SK-N-SH (cell line): ENCODE data around the gene TLCD4. TPM values are rescaled to one million over a fixed set of nuclear protein-coding genes. Genes with fewer than 3 reads are reported as not detected.

Experiments
- CTCF ChIA-PET: fragments of 300-600, 350-600 bp; formaldehyde crosslinking; extraction: SDS; loops from one replicate; lab custom pipeline; 2021; lab: Yijun Ruan, JAX
- POLR2A ChIA-PET: fragments of 350-600 bp; sonication (Branson Sonifier 250); formaldehyde crosslinking; extraction: SDS; loops from one replicate; lab custom pipeline; 2020; ENCODE audit warnings: antibody characterized with exemption, inconsistent platforms; lab: Yijun Ruan, JAX
- DNase-seq: peaks from one replicate; pipeline ENCODE4 v3.0.0; 2012
- H2AFZ ChIP-seq: fragments of 200-600 bp; sonication (generic); 2 replicates; pipeline ENCODE4 v1.8.1; 2016; ENCODE audit warnings: antibody characterized with exemption, mild to moderate bottlenecking, low read depth
- H3F3A ChIP-seq: fragments of 200-600 bp; sonication (generic); replicated peaks from 2 replicates; pipeline ENCODE3; 2016; ENCODE audit warnings: antibody characterized with exemption, mild to moderate bottlenecking; ENCODE audit not compliant: insufficient read depth
- H3K27ac ChIP-seq, 2 experiments: fragments of 200-500 bp in 1 of 2; fragments of 200-600 bp in 1 of 2; sonication (Bioruptor generic) in 1 of 2; sonication (generic), shearing (Covaris generic) in 1 of 2; 2 replicates each; pipeline versions ENCODE4 v1.5.1 to v1.6.1; 2014 to 2016; ENCODE audit warnings: low read depth in 2 of 2, inconsistent platforms in 1 of 2, low read length in 1 of 2, mild to moderate bottlenecking in 1 of 2, mixed read lengths in 1 of 2
- H3K27me3 ChIP-seq: fragments of 200-600 bp; sonication (generic), shearing (Covaris generic); 2 replicates; pipeline ENCODE4 v1.6.1; 2016; ENCODE audit warnings: mixed run types; ENCODE audit not compliant: insufficient read depth
- H3K36me3 ChIP-seq, 2 experiments: fragments of 200-500 bp in 1 of 2; fragments of 200-600 bp in 1 of 2; sonication (Bioruptor generic) in 1 of 2; sonication (generic) in 1 of 2; replicated peaks in 1 of 2; 2 replicates each; pipeline versions ENCODE3 to v1.5.1; 2014 to 2016; ENCODE audit warnings: low read length in 1 of 2, mild to moderate bottlenecking in 1 of 2; ENCODE audit not compliant: insufficient read depth in 2 of 2, control insufficient read depth in 1 of 2
- H3K4me1 ChIP-seq, 2 experiments: fragments of 200-500 bp in 1 of 2; fragments of 200-600 bp in 1 of 2; sonication (Bioruptor generic) in 1 of 2; sonication (generic), shearing (Covaris generic) in 1 of 2; 2 replicates each; pipeline versions ENCODE4 v1.5.1 to v1.6.1; 2014 to 2016; ENCODE audit warnings: low read depth in 1 of 2, low read length in 1 of 2, mixed run types in 1 of 2; ENCODE audit not compliant: insufficient read depth in 2 of 2, control insufficient read depth in 1 of 2
- H3K4me2 ChIP-seq: fragments of 200-600 bp; sonication (generic), shearing (Covaris generic); 2 replicates; pipeline ENCODE4 v1.6.1; 2017; ENCODE audit warnings: mixed run types
- H3K4me3 ChIP-seq, 2 experiments: fragments of 200-500 bp in 1 of 2; fragments of 200-600 bp in 1 of 2; sonication (Bioruptor generic) in 1 of 2; sonication (generic), shearing (Covaris generic) in 1 of 2; 2 replicates each; pipeline versions ENCODE4 v1.5.1 to v1.8.1; 2014 to 2016; ENCODE audit warnings: low read depth in 2 of 2, inconsistent platforms in 1 of 2, low read length in 1 of 2, mild to moderate bottlenecking in 1 of 2, mixed read lengths in 1 of 2, moderate library complexity in 1 of 2
- H3K79me2 ChIP-seq: fragments of 200-600 bp; sonication (generic); 2 replicates; pipeline ENCODE4 v1.8.1; 2017; ENCODE audit warnings: mild to moderate bottlenecking; ENCODE audit not compliant: insufficient read depth
- H3K9ac ChIP-seq: fragments of 200-600 bp; sonication (generic); 2 replicates; pipeline ENCODE4 v1.6.1; 2017; ENCODE audit warnings: mixed run types
- H3K9me2 ChIP-seq: fragments of 200-600 bp; sonication (generic); 2 replicates; pipeline ENCODE4 v1.6.1; 2017; ENCODE audit warnings: mixed run types
- H3K9me3 ChIP-seq: fragments of 200-600 bp; sonication (generic); 2 replicates; pipeline ENCODE4 v1.6.1; 2017; ENCODE audit warnings: mixed run types, mild to moderate bottlenecking, moderate library complexity
- H4K20me1 ChIP-seq: fragments of 200-600 bp; sonication (generic); 2 replicates; pipeline ENCODE4 v1.6.1; 2017; ENCODE audit warnings: mild to moderate bottlenecking, mixed run types; ENCODE audit not compliant: insufficient read depth
- CHD2 ChIP-seq: fragments of 150-350 bp; IDR thresholded peaks from 2 replicates; pipeline ENCODE4 v1.6.1; 2018; ENCODE audit warnings: low read length; ENCODE audit not compliant: partially characterized antibody
- EP300 ChIP-seq, 2 experiments: IDR thresholded peaks; 2 replicates each; pipeline versions ENCODE4 v1.4.0 to v1.6.1; 2012; ENCODE audit warnings: borderline replicate concordance in 1 of 2, low read depth in 1 of 2, low read length in 1 of 2
- EZH2phosphoT487 ChIP-seq: fragments of 200-600 bp; sonication (generic); IDR thresholded peaks from 2 replicates; pipeline ENCODE4 v1.6.1; 2017; ENCODE audit warnings: low read depth, mixed run types, mild to moderate bottlenecking, antibody characterized with exemption, moderate library complexity, borderline replicate concordance
- FOXM1 ChIP-seq: IDR thresholded peaks from 2 replicates; pipeline ENCODE4 v1.4.0; 2012; ENCODE audit warnings: low read depth, mild to moderate bottlenecking
- GABPA ChIP-seq: IDR thresholded peaks from 2 replicates; pipeline ENCODE4 v1.4.0; 2012; ENCODE audit warnings: low read depth, mild to moderate bottlenecking
- GATA2 ChIP-seq: sonication (generic); formaldehyde crosslinking; IDR thresholded peaks from 2 replicates; pipeline ENCODE4 v1.5.0; 2020; ENCODE audit warnings: mild to moderate bottlenecking, missing genetic modification reagents
- IRF3 ChIP-seq: fragments of 150-350 bp; IDR thresholded peaks from 2 replicates; pipeline ENCODE4 v1.6.1; 2016; ENCODE audit warnings: mild to moderate bottlenecking, low read depth, low read length
- JUND ChIP-seq: IDR thresholded peaks from 2 replicates; pipeline ENCODE4 v1.4.0; 2012
- MEF2A ChIP-seq: IDR thresholded peaks from 2 replicates; pipeline ENCODE4 v1.4.0; 2012; ENCODE audit warnings: low read depth, borderline replicate concordance
- MXI1 ChIP-seq: IDR thresholded peaks from 2 replicates; pipeline ENCODE4 v1.6.1; 2012; ENCODE audit warnings: mild to moderate bottlenecking, low read depth, low read length, improper control_type of control experiment
- NFIC ChIP-seq: IDR thresholded peaks from 2 replicates; pipeline ENCODE4 v1.4.0; 2012; ENCODE audit warnings: borderline replicate concordance
- NRF1 ChIP-seq: IDR thresholded peaks from 2 replicates; pipeline ENCODE4 v1.6.1; 2012; ENCODE audit warnings: low read depth, mild to moderate bottlenecking, low read length
- RCOR1 ChIP-seq: fragments of 150-350 bp; IDR thresholded peaks from 2 replicates; pipeline ENCODE4 v1.6.1; 2017; ENCODE audit warnings: antibody characterized with exemption, low read length
- REST ChIP-seq: IDR thresholded peaks from 2 replicates; pipeline ENCODE4 v1.6.1; 2012; ENCODE audit warnings: mild to moderate bottlenecking, low read depth, low read length, moderate library complexity
- RFX5 ChIP-seq: IDR thresholded peaks from 2 replicates; pipeline ENCODE4 v1.6.1; 2012; ENCODE audit warnings: mild to moderate bottlenecking, improper control_type of control experiment, low read length
- SMC3 ChIP-seq: IDR thresholded peaks from 2 replicates; pipeline ENCODE4 v1.6.1; 2012; ENCODE audit warnings: low read depth, low read length, improper control_type of control experiment
- TAF1 ChIP-seq: IDR thresholded peaks from 2 replicates; pipeline ENCODE4 v1.6.1; 2012; ENCODE audit warnings: low read depth, mild to moderate bottlenecking, low read length, moderate library complexity, borderline replicate concordance
- TCF12 ChIP-seq: IDR thresholded peaks from 2 replicates; pipeline ENCODE4 v1.4.0; 2012
- USF1 ChIP-seq: IDR thresholded peaks from 2 replicates; pipeline ENCODE4 v1.4.0; 2012; ENCODE audit warnings: low read depth, borderline replicate concordance
- YY1 ChIP-seq: IDR thresholded peaks from 2 replicates; pipeline ENCODE4 v1.4.0; 2012; ENCODE audit warnings: low read depth, mild to moderate bottlenecking
- ZBTB33 ChIP-seq: IDR thresholded peaks from 2 replicates; pipeline ENCODE4 v1.4.0; 2012; ENCODE audit warnings: low read depth, borderline replicate concordance
- WGBS: methylation state at CpG from one replicate; pipeline ENCODE4 v1.1.6; 2017; ENCODE audit warnings: low lambda C conversion rate; 5-methylcytosine and 5-hydroxymethylcytosine counted together
- polyA plus RNA-seq, 3 experiments: library from polyadenylated mRNA; depleted of rRNA; stranded (reverse); fragments of >200 nt; gene quantifications; 2 replicates each; pipeline ENCODE4 v1.2.3, GENCODE V29; 2012

TLCD4 gene
- polyA plus RNA-seq, 1 of the 3 experiments (the other 2 are of a cell fraction): 0.69 TPM

GRCh38 chr1:95098196-95098595 lies 19.0 kb upstream of the TLCD4 start:
- H3K9me2 ChIP-seq: no peaks in the 10 kb centered on the region
- no peak overlapping the region for H3K9ac ChIP-seq
- H3K4me3 ChIP-seq: no peak overlapping the region
- H3K27ac ChIP-seq: no peak overlapping the region
- no peaks in the 10 kb centered on the region for H3K9me3 ChIP-seq
- no peaks in the 10 kb centered on the region for H3K36me3 ChIP-seq
- H3K4me2 ChIP-seq: no peak overlapping the region
- no peaks in the 10 kb centered on the region for H3F3A ChIP-seq
- no peak overlapping the region for H2AFZ ChIP-seq
- ChIA-PET POLR2A (no interaction called here), CTCF (no interaction called here)
- no peaks in the 10 kb centered on the region for H4K20me1 ChIP-seq
- 74% methylated on average over 4 of the region's 4 CpGs for WGBS
- no peaks in the 10 kb centered on the region for H3K4me1 ChIP-seq
- TF ChIP-seq TCF12 (no peak), USF1 (no peak), MXI1 (no peak), TAF1 (no peak), JUND (no peak), EP300 (IDR thresholded peaks at IDR 0.05; ENCODE audit: borderline replicate concordance in 1 of 2, low read depth in 1 of 2, low read length in 1 of 2) (no peak), ZBTB33 (no peak), NRF1 (no peak), EZH2phosphoT487 (no peak), GABPA (no peak), RCOR1 (no peak), FOXM1 (no peak), SMC3 (no peak), MEF2A (no peak), NFIC (no peak)
- DNase-seq: no peak
- peaks cover 10% of the 10 kb centered on the region; the same call in 1 of the 2 replicates for H3K27me3 ChIP-seq
- H3K79me2 ChIP-seq: no peaks in the 10 kb centered on the region

- Histone ChIP-seq H3K9me2 (no peaks in the 10 kb centered on the region), H3K4me1 (no peaks in the 10 kb centered on the region), H3K9ac (no peak overlapping the region), H4K20me1 (no peaks in the 10 kb centered on the region), H3K27ac (no peak overlapping the region), H3K79me2 (no peaks in the 10 kb centered on the region), H3K9me3 (no peaks in the 10 kb centered on the region), H3K36me3 (no peaks in the 10 kb centered on the region), H3K27me3 (no peaks in the 10 kb centered on the region), H3K4me3 (no peak overlapping the region), H3K4me2 (no peak overlapping the region), H2AFZ (no peak overlapping the region), H3F3A (no peaks in the 10 kb centered on the region)
- ChIA-PET CTCF (no interaction called here), POLR2A (no interaction called here)
- WGBS: 82% methylated on average over 2 of the region's 2 CpGs
- no peak for DNase-seq
- no peak for TF ChIP-seq ZBTB33
- no peak for TF ChIP-seq RFX5
- TF ChIP-seq REST: no peak
- TF ChIP-seq YY1: no peak
- no peak for TF ChIP-seq IRF3
- no peak for TF ChIP-seq GATA2 (CRISPR knock-in tag)
- no peak for TF ChIP-seq CHD2
Observed at GRCh38 chr1:95108792-95109191, 8.4 kb upstream of the TLCD4 start.
